ENCODE data around the gene LPAR5.
A peak's percentile ranks its signal among the peaks of the same experiment; 100 is the strongest.

Gene LPAR5

DNA sequence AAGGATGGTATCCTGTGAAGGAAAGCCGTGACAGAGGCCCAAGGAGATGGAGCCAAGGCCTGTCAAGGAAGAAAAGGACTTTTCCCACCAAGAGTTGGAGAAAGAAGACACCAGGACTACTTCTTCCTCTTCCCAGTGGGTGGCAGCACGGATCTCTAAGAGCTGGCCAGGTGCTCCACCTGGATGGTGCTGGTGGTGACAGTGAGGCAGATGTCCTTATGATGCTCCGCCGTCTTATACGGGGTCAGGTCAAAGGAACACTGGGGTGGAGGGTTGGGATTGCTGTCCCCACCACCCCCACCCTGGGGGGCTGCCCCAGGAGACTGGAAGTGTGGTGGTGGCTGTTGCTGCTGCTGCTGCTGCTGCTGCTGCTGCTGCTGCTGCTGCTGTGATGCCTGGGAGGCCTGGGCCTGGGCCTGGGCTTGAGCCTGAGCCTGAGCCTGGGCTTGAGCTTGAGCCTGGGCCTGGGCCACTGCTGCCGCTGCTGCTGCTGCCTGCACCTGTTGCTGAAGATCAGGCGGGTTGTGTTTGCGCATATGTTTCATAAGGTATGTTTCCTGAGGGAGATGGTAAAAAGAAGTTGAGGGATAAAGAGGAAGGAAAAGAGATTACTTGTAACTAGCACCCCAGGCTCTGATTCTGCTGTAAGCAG lies 31.9 kb upstream of the LPAR5 start:
- Histone ChIP-seq H3K79me2 (ENCODE audit: low read length) (peaks cover under 1% of the 10 kb centered on the region; the same call in 1 of the 2 replicates), H3K36me3 (replicated peaks; ENCODE audit: low read depth, low read length) (peaks cover 51% of the 10 kb centered on the region)

DNA sequence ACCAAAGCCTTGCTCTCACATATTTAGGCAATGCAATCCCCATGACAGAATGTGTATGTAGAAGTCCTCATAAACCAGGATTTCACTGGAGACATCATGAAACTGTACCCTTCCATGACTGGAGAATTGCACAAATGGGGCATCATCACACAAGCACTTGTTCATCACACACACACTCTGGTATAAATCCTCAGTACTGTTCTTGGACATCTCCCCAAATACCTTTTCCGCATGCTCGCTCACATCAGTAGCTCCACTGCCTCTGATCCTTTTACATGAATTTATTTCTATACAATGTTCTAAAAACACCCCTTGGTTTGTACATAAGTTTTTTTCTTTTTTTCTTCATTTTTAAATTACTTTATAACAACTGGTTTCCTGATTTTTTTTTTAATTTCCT lies 30.5 kb upstream of the LPAR5 start:
- Histone ChIP-seq H3K4me2 (ENCODE audit: low read length) (no peak overlapping the region), H3K27ac (ENCODE audit: low read length) (no peak overlapping the region), H2AFZ (ENCODE audit: low read depth, low read length) (no peak overlapping the region), H3K36me3 (replicated peaks; ENCODE audit: low read depth, low read length) (peaks cover 37% of the 10 kb centered on the region), H3K79me2 (ENCODE audit: low read length) (peaks cover 9% of the 10 kb centered on the region), H3K9ac (ENCODE audit: low read length) (no peak overlapping the region), H3K4me3 (ENCODE audit: low read length) (no peak overlapping the region), H3K4me1 (ENCODE audit: low read length) (peaks cover 14% of the 10 kb centered on the region), H3K27me3 (ENCODE audit: low read depth, low read length) (no peaks in the 10 kb centered on the region), H4K20me1 (ENCODE audit: insufficient read depth, low read length) (no peaks in the 10 kb centered on the region), H3K9me3 (ENCODE audit: insufficient read depth, low read length) (no peaks in the 10 kb centered on the region)
- TF ChIP-seq EZH2phosphoT487 (IDR thresholded peaks at IDR 0.05; ENCODE audit: low read depth), result no peak
- TF ChIP-seq, protein P1, sequence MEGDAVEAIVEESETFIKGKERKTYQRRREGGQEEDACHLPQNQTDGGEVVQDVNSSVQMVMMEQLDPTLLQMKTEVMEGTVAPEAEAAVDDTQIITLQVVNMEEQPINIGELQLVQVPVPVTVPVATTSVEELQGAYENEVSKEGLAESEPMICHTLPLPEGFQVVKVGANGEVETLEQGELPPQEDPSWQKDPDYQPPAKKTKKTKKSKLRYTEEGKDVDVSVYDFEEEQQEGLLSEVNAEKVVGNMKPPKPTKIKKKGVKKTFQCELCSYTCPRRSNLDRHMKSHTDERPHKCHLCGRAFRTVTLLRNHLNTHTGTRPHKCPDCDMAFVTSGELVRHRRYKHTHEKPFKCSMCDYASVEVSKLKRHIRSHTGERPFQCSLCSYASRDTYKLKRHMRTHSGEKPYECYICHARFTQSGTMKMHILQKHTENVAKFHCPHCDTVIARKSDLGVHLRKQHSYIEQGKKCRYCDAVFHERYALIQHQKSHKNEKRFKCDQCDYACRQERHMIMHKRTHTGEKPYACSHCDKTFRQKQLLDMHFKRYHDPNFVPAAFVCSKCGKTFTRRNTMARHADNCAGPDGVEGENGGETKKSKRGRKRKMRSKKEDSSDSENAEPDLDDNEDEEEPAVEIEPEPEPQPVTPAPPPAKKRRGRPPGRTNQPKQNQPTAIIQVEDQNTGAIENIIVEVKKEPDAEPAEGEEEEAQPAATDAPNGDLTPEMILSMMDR (IDR thresholded peaks at IDR 0.05; ENCODE audit: low read depth, low read length), result no peak

More for the DNA sequence above, 31.9 kb upstream of the LPAR5 start:
- TF ChIP-seq, protein P1 (IDR thresholded peaks at IDR 0.05; ENCODE audit: low read depth, low read length), result peak; percentile 47
- TF ChIP-seq EZH2phosphoT487 (IDR thresholded peaks at IDR 0.05; ENCODE audit: low read depth), result no peak
- H3K4me3 ChIP-seq (ENCODE audit: low read length), result no peak overlapping the region
- H3K4me1 ChIP-seq (ENCODE audit: low read length), result peaks cover 6% of the 10 kb centered on the region
- no peaks in the 10 kb centered on the region for H4K20me1 ChIP-seq (ENCODE audit: insufficient read depth, low read length)
- no peak overlapping the region for H2AFZ ChIP-seq (ENCODE audit: low read depth, low read length)
- no peaks in the 10 kb centered on the region for H3K9me3 ChIP-seq (ENCODE audit: insufficient read depth, low read length)
- no peak overlapping the region for H3K4me2 ChIP-seq (ENCODE audit: low read length)
- no peak overlapping the region for H3K9ac ChIP-seq (ENCODE audit: low read length)
- H3K27me3 ChIP-seq (ENCODE audit: low read depth, low read length), result no peaks in the 10 kb centered on the region
- H3K27ac ChIP-seq (ENCODE audit: low read length), result no peak overlapping the region

DNA sequence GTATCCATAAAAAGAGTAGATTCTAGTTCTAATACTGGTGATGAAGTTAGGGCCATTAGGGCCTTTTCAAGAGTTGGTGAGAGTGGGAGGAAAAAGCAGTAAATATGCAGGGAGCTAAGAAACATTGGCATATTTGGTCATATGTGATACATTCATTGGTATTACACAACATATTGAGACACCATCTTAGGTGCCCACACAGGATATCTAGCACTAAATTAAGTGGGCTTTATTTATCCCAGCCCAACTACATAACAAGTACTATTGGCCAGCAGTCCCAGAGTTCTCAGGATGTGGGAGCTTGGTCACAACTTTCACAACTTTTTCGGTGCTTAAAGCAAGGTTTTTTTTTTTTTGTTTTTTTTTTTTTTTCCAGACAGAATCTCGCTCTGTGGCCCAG lies 29.1 kb upstream of the LPAR5 start:
- Histone ChIP-seq H3K27me3 (ENCODE audit: low read depth, low read length) (no peaks in the 10 kb centered on the region), H3K4me2 (ENCODE audit: low read length) (no peak overlapping the region), H3K4me1 (ENCODE audit: low read length) (peaks cover 14% of the 10 kb centered on the region), H2AFZ (ENCODE audit: low read depth, low read length) (no peak overlapping the region), H3K36me3 (replicated peaks; ENCODE audit: low read depth, low read length) (peaks cover 27% of the 10 kb centered on the region), H3K27ac (ENCODE audit: low read length) (no peak overlapping the region), H3K79me2 (ENCODE audit: low read length) (peaks cover 9% of the 10 kb centered on the region), H4K20me1 (ENCODE audit: insufficient read depth, low read length) (no peaks in the 10 kb centered on the region), H3K9me3 (ENCODE audit: insufficient read depth, low read length) (no peaks in the 10 kb centered on the region), H3K4me3 (ENCODE audit: low read length) (no peak overlapping the region), H3K9ac (ENCODE audit: low read length) (no peak overlapping the region)
- TF ChIP-seq EZH2phosphoT487 (IDR thresholded peaks at IDR 0.05; ENCODE audit: low read depth), result no peak
- TF ChIP-seq, protein P1 (IDR thresholded peaks at IDR 0.05; ENCODE audit: low read depth, low read length), result no peak

DNA sequence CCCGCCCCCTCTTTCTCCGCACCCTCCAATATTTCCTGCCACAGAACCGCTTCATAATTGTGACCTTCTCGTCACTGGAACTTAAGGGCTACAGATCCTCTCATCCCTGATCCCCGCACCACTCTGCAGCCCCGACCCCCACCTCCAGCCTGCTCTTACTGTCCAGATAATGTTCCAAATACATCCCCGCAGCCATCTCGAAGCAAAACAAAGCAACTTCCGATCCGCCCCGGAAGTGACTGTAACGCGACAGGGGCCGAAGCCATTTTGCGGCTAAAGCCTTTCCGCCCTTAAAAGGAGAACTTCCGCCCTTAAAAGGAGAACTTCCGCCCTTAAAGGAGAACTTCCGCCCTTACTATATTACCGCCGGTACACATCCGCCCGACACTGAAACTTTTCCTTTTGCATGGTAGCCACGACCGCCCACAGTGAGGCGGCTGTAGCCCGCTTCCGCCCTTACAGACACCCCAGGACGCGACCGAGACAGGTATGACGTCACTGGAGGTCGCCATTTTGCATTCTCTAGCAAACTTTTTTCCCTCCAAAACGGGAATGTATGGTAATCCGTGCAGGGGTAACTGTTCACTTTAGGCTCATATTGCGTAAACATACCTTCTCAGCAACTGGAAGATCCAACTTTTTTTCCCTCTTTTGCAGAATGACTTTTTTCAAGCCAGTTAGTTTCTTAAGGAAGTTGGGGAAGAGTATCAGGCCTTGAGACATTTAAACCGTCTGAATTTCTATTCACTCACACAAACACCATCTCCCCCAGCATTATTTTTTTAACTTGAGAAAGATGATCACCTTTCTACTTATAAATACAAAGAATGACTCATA lies 27.4 kb upstream of the LPAR5 start, which contains the start of gene ING4:
Gene ING4, minus strand, starts transcription at position 214 of the 837 bp plus-strand sequence. Its CDS starts 18 bp downstream, at position 196.
- TF ChIP-seq EZH2phosphoT487 (IDR thresholded peaks at IDR 0.05; ENCODE audit: low read depth), result no peak
- TF ChIP-seq, protein P1 (IDR thresholded peaks at IDR 0.05; ENCODE audit: low read depth, low read length), result no peak
- Histone ChIP-seq H4K20me1 (ENCODE audit: insufficient read depth, low read length) (no peaks in the 10 kb centered on the region), H3K9ac (ENCODE audit: low read length) (peak within 1 kb of the TSS; percentile 64), H3K36me3 (replicated peaks; ENCODE audit: low read depth, low read length) (peaks cover 17% of the 10 kb centered on the region), H3K79me2 (ENCODE audit: low read length) (peaks cover 9% of the 10 kb centered on the region), H3K9me3 (ENCODE audit: insufficient read depth, low read length) (no peaks in the 10 kb centered on the region), H3K4me2 (ENCODE audit: low read length) (peak within 1 kb of the TSS; percentile 92), H3K27ac (ENCODE audit: low read length) (peak within 1 kb of the TSS; percentile 69), H2AFZ (ENCODE audit: low read depth, low read length) (peak within 1 kb of the TSS; percentile 92), H3K27me3 (ENCODE audit: low read depth, low read length) (no peaks in the 10 kb centered on the region), H3K4me1 (ENCODE audit: low read length) (peaks cover 14% of the 10 kb centered on the region), H3K4me3 (ENCODE audit: low read length) (peak within 1 kb of the TSS; percentile 94)

Data from OCI-LY3 (cell line).